ENCODE measurements around the gene FMO1. TPM values are rescaled to one million over a fixed set of nuclear protein-coding genes. Genes with fewer than 3 reads are reported as not detected.
"Not testable (repeated sequence)": the region's sequence is repeated elsewhere in the genome, so short reads cannot be mapped to it uniquely, and the experiment has no call there.

The FMO1 gene
- total RNA-seq, 1 experiment from 2014 or later, result not detected

DNA sequence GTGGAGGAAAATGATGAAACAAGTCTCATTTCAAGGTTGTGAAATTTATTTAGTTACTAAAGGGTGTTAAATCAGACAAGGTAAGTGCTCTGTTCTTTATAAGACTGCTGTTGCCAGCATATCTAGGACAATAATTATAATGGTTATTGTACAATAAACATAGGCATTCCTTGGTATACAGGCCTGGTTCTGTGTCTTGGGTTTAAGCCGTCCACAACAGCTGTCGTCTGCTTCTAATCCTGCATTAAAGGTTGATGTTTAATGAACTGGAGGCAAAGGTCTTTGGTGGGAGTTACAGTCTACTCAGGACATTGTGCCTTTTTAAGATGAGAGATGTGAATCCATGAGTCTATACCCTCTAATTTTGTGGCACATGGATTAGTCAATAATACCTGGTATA, 42.3 kb downstream of the FMO1 start:
- no peaks in the 10 kb centered on the region for H3K4me1 ChIP-seq (replicated peaks; ENCODE audit: insufficient read depth)
- intact Hi-C loops (cut with micrococcal nuclease; ENCODE audit: unreplicated experiment), result no loop called here

DNA sequence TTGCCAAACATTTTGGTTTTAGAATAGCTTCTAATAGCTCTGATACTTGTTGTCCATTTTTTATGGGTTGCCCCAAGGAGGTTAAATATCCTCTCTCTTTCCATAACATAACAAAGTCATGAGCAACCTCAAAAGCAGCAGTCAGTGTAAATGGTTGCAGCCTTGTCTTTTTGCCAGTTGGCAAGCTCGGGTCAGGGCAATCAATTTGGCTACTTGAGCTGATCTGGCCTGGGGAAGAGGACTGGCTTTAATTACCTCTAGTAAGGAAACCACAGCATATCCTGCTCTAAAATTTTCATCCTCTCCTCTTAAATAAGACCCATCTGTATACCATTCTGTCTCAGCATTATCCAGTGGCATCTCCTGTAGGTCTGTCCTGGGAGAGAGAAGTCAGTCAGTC, 44.5 kb downstream of the FMO1 start:
- H3K9me3 ChIP-seq (ENCODE audit: insufficient read depth, low read depth), result no peaks in the 10 kb centered on the region
- H3K79me2 ChIP-seq (ENCODE audit: low read depth), result no peaks in the 10 kb centered on the region
- no peaks in the 10 kb centered on the region for H4K20me1 ChIP-seq (ENCODE audit: insufficient read depth)
- CTCF ChIA-PET, result no interaction called here
- POLR2A ChIA-PET (ENCODE audit: unreplicated experiment), result no interaction called here
- H2AFZ ChIP-seq, result no peak overlapping the region
- no peaks in the 10 kb centered on the region for H3K4me1 ChIP-seq (replicated peaks; ENCODE audit: insufficient read depth)
- no peaks in the 10 kb centered on the region for H3K9me2 ChIP-seq (ENCODE audit: insufficient read depth)
- no peaks in the 10 kb centered on the region for H3F3A ChIP-seq (ENCODE audit: insufficient read depth, low read depth)
- BruUV-seq (replicated peaks), result no TSS peak
- H3K4me3 ChIP-seq, result no peak overlapping the region
- intact Hi-C loops (cut with micrococcal nuclease; ENCODE audit: unreplicated experiment), result no loop called here
- H3K4me2 ChIP-seq, result no peak overlapping the region
- no peaks in the 10 kb centered on the region for H3K36me3 ChIP-seq (ENCODE audit: low read depth)
- no peak overlapping the region for H3K27ac ChIP-seq
- H3K27me3 ChIP-seq (ENCODE audit: insufficient read depth, low read depth), result no peaks in the 10 kb centered on the region
- DNase-seq, result no peak
- no peak for TF ChIP-seq EZH2 (IDR thresholded peaks at IDR 0.05; ENCODE audit: low read depth)
- TF ChIP-seq, protein P1, sequence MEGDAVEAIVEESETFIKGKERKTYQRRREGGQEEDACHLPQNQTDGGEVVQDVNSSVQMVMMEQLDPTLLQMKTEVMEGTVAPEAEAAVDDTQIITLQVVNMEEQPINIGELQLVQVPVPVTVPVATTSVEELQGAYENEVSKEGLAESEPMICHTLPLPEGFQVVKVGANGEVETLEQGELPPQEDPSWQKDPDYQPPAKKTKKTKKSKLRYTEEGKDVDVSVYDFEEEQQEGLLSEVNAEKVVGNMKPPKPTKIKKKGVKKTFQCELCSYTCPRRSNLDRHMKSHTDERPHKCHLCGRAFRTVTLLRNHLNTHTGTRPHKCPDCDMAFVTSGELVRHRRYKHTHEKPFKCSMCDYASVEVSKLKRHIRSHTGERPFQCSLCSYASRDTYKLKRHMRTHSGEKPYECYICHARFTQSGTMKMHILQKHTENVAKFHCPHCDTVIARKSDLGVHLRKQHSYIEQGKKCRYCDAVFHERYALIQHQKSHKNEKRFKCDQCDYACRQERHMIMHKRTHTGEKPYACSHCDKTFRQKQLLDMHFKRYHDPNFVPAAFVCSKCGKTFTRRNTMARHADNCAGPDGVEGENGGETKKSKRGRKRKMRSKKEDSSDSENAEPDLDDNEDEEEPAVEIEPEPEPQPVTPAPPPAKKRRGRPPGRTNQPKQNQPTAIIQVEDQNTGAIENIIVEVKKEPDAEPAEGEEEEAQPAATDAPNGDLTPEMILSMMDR (conservative IDR thresholded peaks at IDR 0.05), result no peak

More for the DNA sequence above, 42.3 kb downstream of the FMO1 start:
- Histone ChIP-seq H2AFZ (no peak overlapping the region), H3K27ac (no peak overlapping the region), H3K36me3 (ENCODE audit: low read depth) (no peaks in the 10 kb centered on the region), H3K4me3 (no peak overlapping the region), H3K9me2 (ENCODE audit: insufficient read depth) (no peaks in the 10 kb centered on the region), H3K9me3 (ENCODE audit: insufficient read depth, low read depth) (no peaks in the 10 kb centered on the region), H3K79me2 (ENCODE audit: low read depth) (no peaks in the 10 kb centered on the region), H3K27me3 (ENCODE audit: insufficient read depth, low read depth) (no peaks in the 10 kb centered on the region), H3F3A (ENCODE audit: insufficient read depth, low read depth) (no peaks in the 10 kb centered on the region), H3K4me2 (no peak overlapping the region), H4K20me1 (ENCODE audit: insufficient read depth) (no peaks in the 10 kb centered on the region)
- TF ChIP-seq, protein P1 (conservative IDR thresholded peaks at IDR 0.05), result no peak
- TF ChIP-seq EZH2 (IDR thresholded peaks at IDR 0.05; ENCODE audit: low read depth), result no peak
- ChIA-PET POLR2A (ENCODE audit: unreplicated experiment) (no interaction called here), CTCF (no interaction called here)
- BruUV-seq (replicated peaks), result no TSS peak
- no peak for DNase-seq

DNA sequence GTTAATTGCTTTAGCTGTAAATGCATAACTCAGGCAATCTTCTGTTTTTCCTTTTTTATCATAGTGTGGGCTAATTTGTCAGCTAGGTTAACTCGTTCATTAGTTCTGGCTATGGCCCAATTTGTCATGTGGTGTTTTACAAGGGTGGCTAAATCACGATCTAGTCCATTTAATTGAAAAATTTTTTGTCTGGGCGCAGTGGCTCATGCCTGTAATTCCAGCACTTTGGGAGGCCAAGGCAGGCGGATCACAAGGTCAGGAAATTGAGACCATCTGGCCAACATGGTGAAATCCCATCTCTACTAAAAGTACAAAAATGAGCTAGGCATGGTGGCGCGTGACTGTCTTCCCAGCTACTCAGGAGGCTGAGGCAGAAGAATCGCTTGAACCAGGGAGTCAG, 47.1 kb downstream of the FMO1 start:
- H4K20me1 ChIP-seq (ENCODE audit: insufficient read depth); DNase-seq; H3K79me2 ChIP-seq (ENCODE audit: low read depth); CTCF ChIA-PET; intact Hi-C loops (cut with micrococcal nuclease; ENCODE audit: unreplicated experiment); H2AFZ ChIP-seq; BruUV-seq (replicated peaks); H3K4me1 ChIP-seq (replicated peaks; ENCODE audit: insufficient read depth); H3K4me3 ChIP-seq; POLR2A ChIA-PET (ENCODE audit: unreplicated experiment); H3F3A ChIP-seq (ENCODE audit: insufficient read depth, low read depth); H3K9me2 ChIP-seq (ENCODE audit: insufficient read depth); H3K9me3 ChIP-seq (ENCODE audit: insufficient read depth, low read depth); H3K36me3 ChIP-seq (ENCODE audit: low read depth); H3K27me3 ChIP-seq (ENCODE audit: insufficient read depth, low read depth); H3K4me2 ChIP-seq; H3K27ac ChIP-seq: not testable (repeated sequence)

DNA sequence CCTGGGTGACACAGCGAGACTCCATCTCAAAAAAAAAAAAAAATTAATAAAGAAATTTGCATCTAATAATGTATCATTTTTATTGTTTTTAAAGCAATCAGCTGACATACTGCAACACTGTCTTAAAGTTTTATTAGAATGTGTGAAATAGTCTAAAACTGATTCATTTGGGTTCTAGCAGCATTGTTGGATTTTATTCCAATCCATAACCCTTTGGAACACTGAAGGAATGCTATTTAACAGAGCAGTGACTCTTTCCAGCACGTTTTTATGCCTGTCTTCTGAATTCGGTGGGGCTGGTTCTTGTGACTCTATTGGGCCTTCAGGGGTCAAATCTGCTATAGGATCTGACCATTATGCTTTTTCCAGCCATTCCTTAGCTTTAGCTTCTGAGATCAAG, 47.5 kb downstream of the FMO1 start:
- no peak for DNase-seq
- no peaks in the 10 kb centered on the region for H4K20me1 ChIP-seq (ENCODE audit: insufficient read depth)
- ChIA-PET POLR2A (ENCODE audit: unreplicated experiment) (no interaction called here), CTCF (no interaction called here)
- H3K4me3 ChIP-seq, result no peak overlapping the region
- no peak overlapping the region for H3K27ac ChIP-seq
- H3K27me3 ChIP-seq (ENCODE audit: insufficient read depth, low read depth), result no peaks in the 10 kb centered on the region
- H3K9me3 ChIP-seq (ENCODE audit: insufficient read depth, low read depth), result no peaks in the 10 kb centered on the region
- TF ChIP-seq, protein P1 (conservative IDR thresholded peaks at IDR 0.05), result no peak
- TF ChIP-seq EZH2 (IDR thresholded peaks at IDR 0.05; ENCODE audit: low read depth), result no peak
- H2AFZ ChIP-seq, result no peak overlapping the region
- intact Hi-C loops (cut with micrococcal nuclease; ENCODE audit: unreplicated experiment), result no loop called here
- no peaks in the 10 kb centered on the region for H3K79me2 ChIP-seq (ENCODE audit: low read depth)
- H3F3A ChIP-seq (ENCODE audit: insufficient read depth, low read depth), result no peaks in the 10 kb centered on the region
- H3K4me1 ChIP-seq (replicated peaks; ENCODE audit: insufficient read depth), result no peaks in the 10 kb centered on the region
- no peaks in the 10 kb centered on the region for H3K9me2 ChIP-seq (ENCODE audit: insufficient read depth)
- no TSS peak for BruUV-seq (replicated peaks)
- H3K36me3 ChIP-seq (ENCODE audit: low read depth), result no peaks in the 10 kb centered on the region
- H3K4me2 ChIP-seq, result no peak overlapping the region
